HCT116 (cell line): ENCODE data around the gene SLC38A8. TPM values are rescaled to one million over a fixed set of nuclear protein-coding genes. Genes with fewer than 3 reads are reported as not detected.

ENCODE experiments used
- ATAC-seq: fragments of 200-7000 bp; cut with Tn5 transposase; 2 replicates; pipeline ENCODE4 v1.9.1; 2020; ENCODE audit warnings: mild to moderate bottlenecking, moderate library complexity
- BruUV-seq: library from RNA; stranded (reverse); fragments of 400-500 nt; replicated peaks from 2 replicates; lab custom pipeline; 2021; lab: Mats Ljungman, UMichigan
- CTCF ChIA-PET: fragments of 300-600 bp; sonication (Branson Sonifier 250); formaldehyde crosslinking; loops from one replicate; lab custom pipeline; 2021; ENCODE audit warnings: antibody characterized with exemption; lab: Charles Lee
- POLR2A ChIA-PET: fragments of 300-600, 350-600 bp; sonication (Branson Sonifier 250); formaldehyde crosslinking; loops from one replicate; lab custom pipeline; 2021; ENCODE audit warnings: antibody characterized with exemption; lab: Charles Lee
- RAD21 ChIA-PET, 2 experiments: fragments of 300-600 bp; sonication (Branson Sonifier 250); formaldehyde crosslinking; loops; one replicate each; lab custom pipeline; 2023; ENCODE audit warnings: low total read pairs in 2 of 2; ENCODE audit not compliant: uncharacterized antibody in 2 of 2, unreplicated experiment in 2 of 2, low non-redundant PET in 1 of 2; lab: Charles Lee
- DNase-seq: peaks from one replicate; pipeline ENCODE4 v3.0.0-alpha.2; 2010; ENCODE audit warnings: low read depth, low spot score
- H2AFZ ChIP-seq: fragments of 200-600 bp; shearing (Covaris generic), sonication (generic); 2 replicates; pipeline ENCODE4 v1.6.1; 2017; ENCODE audit warnings: low read depth, mixed run types, mixed read lengths, antibody characterized with exemption, low read length; ENCODE audit not compliant: poor library complexity, severe bottlenecking
- H3K27ac ChIP-seq: 2 replicates; pipeline ENCODE4 v1.5.1; 2012; ENCODE audit warnings: low read depth, low read length
- H3K27me3 ChIP-seq: fragments of 200-600 bp; sonication (generic); 2 replicates; pipeline ENCODE4 v1.6.1; 2016; ENCODE audit warnings: mixed run types, low read length, mixed read lengths; ENCODE audit not compliant: insufficient read depth
- H3K36me3 ChIP-seq, 2 experiments: fragments of 200-500 bp in 1 of 2; fragments of 200-600 bp in 1 of 2; sonication (Bioruptor generic) in 1 of 2; sonication (generic) in 1 of 2; 2 replicates each; pipeline versions ENCODE4 v1.5.1 to v1.6.1; 2014 to 2016; ENCODE audit warnings: low read length in 2 of 2, inconsistent platforms in 1 of 2, mixed read lengths in 1 of 2, mixed run types in 1 of 2; ENCODE audit not compliant: insufficient read depth in 2 of 2, control insufficient read depth in 1 of 2
- H3K4me1 ChIP-seq, 2 experiments: fragments of 200-600 bp in 1 of 2; sonication (generic) in 1 of 2; 2 replicates each; pipeline versions ENCODE4 v1.5.1 to v1.6.1; 2012 to 2017; ENCODE audit warnings: low read length in 2 of 2, inconsistent platforms in 1 of 2, mild to moderate bottlenecking in 1 of 2, mixed read lengths in 1 of 2, mixed run types in 1 of 2, moderate library complexity in 1 of 2; ENCODE audit not compliant: insufficient read depth in 2 of 2, control insufficient read depth in 1 of 2
- H3K4me2 ChIP-seq: fragments of 200-600 bp; sonication (generic); 2 replicates; pipeline ENCODE4 v1.6.1; 2017; ENCODE audit warnings: mixed run types, low read length, mixed read lengths
- H3K4me3 ChIP-seq, 2 experiments: fragments of 200-600 bp in 1 of 2; sonication (generic) in 1 of 2; replicated peaks in 1 of 2; 2 replicates each; pipeline ENCODE4 v1.5.1; 2011 to 2016; ENCODE audit warnings: low read length in 2 of 2, control low read depth in 1 of 2, low read depth in 1 of 2, mild to moderate bottlenecking in 1 of 2, mixed read lengths in 1 of 2, mixed run types in 1 of 2
- H3K79me2 ChIP-seq: fragments of 200-600 bp; sonication (generic); 2 replicates; pipeline ENCODE4 v1.6.1; 2017; ENCODE audit warnings: mild to moderate bottlenecking, mixed run types, low read length, moderate library complexity, mixed read lengths; ENCODE audit not compliant: insufficient read depth
- H3K9ac ChIP-seq: fragments of 200-600 bp; sonication (generic); 2 replicates; pipeline ENCODE4 v1.6.1; 2016; ENCODE audit warnings: low read length, mixed read lengths
- H3K9me2 ChIP-seq: fragments of 200-600 bp; sonication (generic), shearing (Covaris generic); 2 replicates; pipeline ENCODE4 v1.6.1; 2017; ENCODE audit warnings: mixed run types, mild to moderate bottlenecking, moderate library complexity; ENCODE audit not compliant: insufficient read depth
- H3K9me3 ChIP-seq, 2 experiments: fragments of 200-500 bp in 1 of 2; fragments of 200-600 bp in 1 of 2; sonication (Bioruptor generic) in 1 of 2; sonication (generic) in 1 of 2; 2 replicates each; pipeline ENCODE4 v1.6.1; 2014 to 2017; ENCODE audit warnings: low read length in 2 of 2, mixed read lengths in 2 of 2, inconsistent platforms in 1 of 2, low read depth in 1 of 2, mild to moderate bottlenecking in 1 of 2, mixed run types in 1 of 2, moderate library complexity in 1 of 2; ENCODE audit not compliant: control insufficient read depth in 1 of 2, insufficient read depth in 1 of 2
- H4K20me1 ChIP-seq: fragments of 200-600 bp; sonication (generic), shearing (Covaris generic); 2 replicates; pipeline ENCODE4 v1.6.1; 2017; ENCODE audit warnings: mixed run types, mild to moderate bottlenecking, moderate library complexity; ENCODE audit not compliant: insufficient read depth
- CBX3 ChIP-seq: IDR thresholded peaks from 2 replicates; pipeline ENCODE4 v1.6.1; 2012; ENCODE audit warnings: low read depth
- EGR1 ChIP-seq: IDR thresholded peaks from 2 replicates; pipeline ENCODE4 v1.6.1; 2012; ENCODE audit warnings: low read depth
- EZH2 ChIP-seq: fragments of 200-600 bp; sonication (generic); IDR thresholded peaks from 2 replicates; pipeline ENCODE4 v1.6.1; 2017; ENCODE audit warnings: antibody characterized with exemption, mixed run types
- EZH2phosphoT487 ChIP-seq: fragments of 200-600 bp; IDR thresholded peaks from 2 replicates; pipeline ENCODE4 v1.6.1; 2018; ENCODE audit warnings: antibody characterized with exemption, borderline replicate concordance
- MAX ChIP-seq: IDR thresholded peaks from 2 replicates; pipeline ENCODE4 v1.6.1; 2012
- POLR2A ChIP-seq: IDR thresholded peaks from 2 replicates; pipeline ENCODE4 v1.7.0; 2011; ENCODE audit warnings: borderline replicate concordance; ENCODE audit not compliant: insufficient read depth, insufficient read length; ENCODE audit errors: extremely low read depth
- POLR2AphosphoS5 ChIP-seq: IDR thresholded peaks from 2 replicates; pipeline ENCODE4 v1.6.1; 2011; ENCODE audit warnings: mild to moderate bottlenecking, low read depth, low read length, moderate library complexity
- SIN3A ChIP-seq: IDR thresholded peaks from 2 replicates; pipeline ENCODE4 v1.6.1; 2012; ENCODE audit warnings: low read depth
- SP1 ChIP-seq: IDR thresholded peaks from 2 replicates; pipeline ENCODE4 v1.6.1; 2012; ENCODE audit warnings: low read depth
- TCF7L2 ChIP-seq: IDR thresholded peaks from 2 replicates; pipeline ENCODE4 v1.7.0; 2011; ENCODE audit warnings: borderline replicate concordance, inconsistent platforms; ENCODE audit not compliant: insufficient read depth, insufficient read length; ENCODE audit errors: extremely low read depth
- ZNF274 ChIP-seq: fragments of 200-500 bp; sonication (Bioruptor generic); IDR thresholded peaks from 2 replicates; pipeline ENCODE4 v1.6.1; 2014; ENCODE audit warnings: mild to moderate bottlenecking, low read depth, low read length, inconsistent platforms
- intact Hi-C: fragments of 100-400 bp; cut with micrococcal nuclease; formaldehyde crosslinking; loops from 2 replicates; pipeline ENCODE4 v1.10.0; 2022
- total RNA-seq: library from RNA; stranded (reverse); gene quantifications from one replicate; pipeline ENCODE4 v1.2.1, GENCODE V29; 2021; ENCODE audit not compliant: unreplicated experiment

The SLC38A8 gene
- total RNA-seq, 1 experiment from 2014 or later, result not detected

- Histone ChIP-seq H4K20me1 (no peaks in the 10 kb centered on the region), H3K27me3 (no peaks in the 10 kb centered on the region), H3K4me2 (no peak overlapping the region), H3K79me2 (0 out of 2 replicates have a peak, but pooled peaks cover 6% of the 10 kb centered on the region), H3K27ac (no peak overlapping the region), H3K9me3 (no peaks in the 10 kb centered on the region), H3K9me2 (no peaks in the 10 kb centered on the region), H3K36me3 (peaks cover 23 to 46% of the 10 kb centered on the region in 2 experiments), H3K4me3 (no peak overlapping the region), H3K4me1 (no peaks in the 10 kb centered on the region), H2AFZ (no peak overlapping the region), H3K9ac (no peak overlapping the region)
- ChIA-PET POLR2A (no interaction called here), RAD21 (no interaction called here), CTCF (no interaction called here)
- intact Hi-C loops, result no loop called here
- TF ChIP-seq EZH2 (no peak), EZH2phosphoT487 (no peak), SP1 (no peak), CBX3 (no peak), POLR2AphosphoS5 (no peak), TCF7L2 (no peak), EGR1 (no peak), POLR2A (no peak)
- ATAC-seq (no peak), DNase-seq (no peak)
- BruUV-seq, result no TSS peak
Observed at GRCh38 chr16:84081446-84081989, 38.9 kb upstream of the SLC38A8 start.

- no peak for TF ChIP-seq SIN3A
- TF ChIP-seq ZNF274, result no peak
- TF ChIP-seq CBX3, result no peak
- TF ChIP-seq POLR2AphosphoS5, result no peak
- TF ChIP-seq EZH2, result no peak
- no peak for TF ChIP-seq MAX
- TF ChIP-seq EGR1, result no peak
- TF ChIP-seq EZH2phosphoT487, result no peak
- TF ChIP-seq POLR2A, result no peak
- no peak overlapping the region for H3K4me3 ChIP-seq
- no peak overlapping the region for H3K9ac ChIP-seq
- no peak overlapping the region for H3K27ac ChIP-seq
- H3K9me3 ChIP-seq, result no peaks in the 10 kb centered on the region
- ChIA-PET CTCF (no interaction called here), RAD21 (no interaction called here), POLR2A (no interaction called here)
- H4K20me1 ChIP-seq, result no peaks in the 10 kb centered on the region
- no peaks in the 10 kb centered on the region for H3K4me1 ChIP-seq
- intact Hi-C loops, result no loop called here
- BruUV-seq, result no TSS peak
- H3K36me3 ChIP-seq, result peaks cover 17 to 40% of the 10 kb centered on the region in 2 experiments
- H2AFZ ChIP-seq, result no peak overlapping the region
- no peak for ATAC-seq
- no peak for DNase-seq
- H3K79me2 ChIP-seq, result 0 out of 2 replicates have a peak, but pooled peaks cover 6% of the 10 kb centered on the region
- no peaks in the 10 kb centered on the region for H3K27me3 ChIP-seq
- H3K9me2 ChIP-seq, result no peaks in the 10 kb centered on the region
- no peak overlapping the region for H3K4me2 ChIP-seq
Observed at GRCh38 chr16:84080813-84081212, 38.2 kb upstream of the SLC38A8 start.
